HG03457 (cell line): ENCODE results near the gene HRH2.

Experiments
- ATAC-seq: cut with Tn5 transposase; IDR thresholded peaks from one replicate; pipeline ENCODE4 v1.9.1; 2021; ENCODE audit warnings: moderate number of reproducible peaks; ENCODE audit not compliant: unreplicated experiment

HRH2 gene

GRCh38 chr5:175674731-175675346 is 17.0 kb downstream of the HRH2 start:
- no peak for ATAC-seq

- ATAC-seq: no peak
Measured at GRCh38 chr5:175675873-175676272, 18.0 kb downstream of the HRH2 start.

- no peak for ATAC-seq
Measured at GRCh38 chr5:175677571-175677970, 19.7 kb downstream of the HRH2 start.

- no peak for ATAC-seq
Measured at GRCh38 chr5:175678074-175678473, 20.2 kb downstream of the HRH2 start.

GRCh38 chr5:175679411-175679810 is 21.5 kb downstream of the HRH2 start:
- ATAC-seq: no peak

- no peak for ATAC-seq
Measured at GRCh38 chr5:175680020-175680419, 22.1 kb downstream of the HRH2 start.

GRCh38 chr5:175680463-175680862 is 22.6 kb downstream of the HRH2 start:
- ATAC-seq: no peak

GRCh38 chr5:175681045-175681967 is 23.4 kb downstream of the HRH2 start:
- no peak for ATAC-seq

GRCh38 chr5:175681968-175682340 is 24.1 kb downstream of the HRH2 start:
- ATAC-seq: no peak

- no peak for ATAC-seq
Measured at GRCh38 chr5:175682664-175683063, 24.8 kb downstream of the HRH2 start.

GRCh38 chr5:175683231-175683630 is 25.4 kb downstream of the HRH2 start:
- ATAC-seq: no peak

GRCh38 chr5:175683921-175684320 is 26.1 kb downstream of the HRH2 start:
- ATAC-seq: no peak

GRCh38 chr5:175684931-175685330 is 27.1 kb downstream of the HRH2 start:
- ATAC-seq: no peak

GRCh38 chr5:175685701-175686350 is 28.0 kb downstream of the HRH2 start:
- ATAC-seq: no peak

- no peak for ATAC-seq
Measured at GRCh38 chr5:175686396-175686795, 28.5 kb downstream of the HRH2 start.

- no peak for ATAC-seq
Measured at GRCh38 chr5:175686826-175687225, 29.0 kb downstream of the HRH2 start.

GRCh38 chr5:175687231-175687701 is 29.4 kb downstream of the HRH2 start:
- no peak for ATAC-seq

GRCh38 chr5:175688352-175689146 is 30.7 kb downstream of the HRH2 start:
- ATAC-seq: no peak

- no peak for ATAC-seq
Measured at GRCh38 chr5:175689147-175689991, 31.5 kb downstream of the HRH2 start.

- ATAC-seq: no peak
Measured at GRCh38 chr5:175690025-175690424, 32.2 kb downstream of the HRH2 start.
